Panc1 (cell line): ENCODE data around the gene TSC2.

Source experiments
- CTCF ChIP-seq: fragments of 450-650 bp; IDR thresholded peaks from 2 replicates; pipeline ENCODE4 v1.5.1; 2017; ENCODE audit warnings: mild to moderate bottlenecking
- POLR2AphosphoS5 ChIP-seq: IDR thresholded peaks from 2 replicates; pipeline ENCODE4 v1.6.1; 2012; ENCODE audit warnings: mild to moderate bottlenecking, low read depth, low read length, moderate library complexity

- TF ChIP-seq CTCF (no peak), POLR2AphosphoS5 (no peak)
These were observed 19.1 kb upstream of the TSC2 start for GRCh38 chr16:2028620-2029220.
